ENCODE measurements around the gene TMEM225B. TPM values are rescaled to one million over a fixed set of nuclear protein-coding genes. Genes with fewer than 3 reads are reported as not detected.
A peak's percentile ranks its signal among the peaks of the same experiment; 100 is the strongest.
"Not testable (repeated sequence)": the region's sequence is repeated elsewhere in the genome, so short reads cannot be mapped to it uniquely, and the experiment has no call there.

Gene TMEM225B
- total and polyA plus RNA-seq, 2 experiments from 2014 or later: 0.24 TPM; not detected in 1

DNA sequence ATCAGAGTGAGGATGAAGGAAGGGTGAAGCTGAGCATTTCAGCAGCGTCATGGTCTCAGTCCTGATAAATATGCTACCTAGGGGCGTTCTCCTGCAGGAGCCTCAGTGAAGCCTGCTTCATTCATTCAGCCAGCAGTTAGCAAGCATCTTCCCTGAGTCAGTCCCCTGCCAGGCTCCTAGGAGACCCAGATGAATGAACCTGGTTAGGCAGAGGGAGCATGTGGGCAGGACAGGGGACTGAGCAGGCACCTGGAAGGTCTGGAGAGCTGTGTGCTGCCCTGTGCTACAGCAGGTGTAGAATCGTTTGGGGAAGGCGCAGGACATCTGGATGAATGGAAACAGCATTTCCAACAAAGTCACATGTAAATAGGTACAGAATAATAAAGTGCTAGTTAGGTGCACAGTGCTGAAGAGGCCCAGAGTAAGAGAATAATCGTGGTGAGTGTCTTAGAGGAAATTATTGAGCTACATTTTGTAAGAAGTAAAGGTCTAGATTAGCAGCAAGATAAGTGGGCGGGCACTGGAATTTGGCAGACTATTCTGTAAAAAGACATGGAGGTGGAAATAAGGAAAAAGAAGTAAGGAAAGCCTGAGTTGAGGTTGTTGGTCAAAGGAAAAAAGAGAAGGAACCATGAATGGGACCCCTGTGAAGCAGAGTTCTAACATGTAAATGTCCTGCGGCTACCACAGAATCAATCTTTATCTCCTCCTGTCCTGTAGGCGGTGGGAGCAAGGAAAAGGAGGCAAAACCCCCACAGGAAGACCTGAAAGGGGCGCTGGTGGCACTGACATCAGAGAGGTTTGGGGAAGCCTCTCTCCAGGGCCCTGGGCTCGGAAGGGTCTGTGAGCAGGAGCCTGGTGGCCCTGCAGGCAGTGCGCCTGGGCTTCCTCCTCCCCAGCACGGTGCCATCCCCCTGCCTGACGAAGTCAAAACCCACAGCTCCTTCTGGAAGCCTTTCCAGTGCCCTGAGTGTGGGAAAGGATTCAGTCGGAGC lies 30.7 kb downstream of the TMEM225B start:
- 73 to 80% methylated on average over 13 to 14 of the region's 14 CpGs for WGBS, 2 experiments (ENCODE audit: low coverage in 1 of 2, low lambda C conversion rate in 2 of 2, missing lambda C conversion rate in 2 of 2)
- H3K4me3 ChIP-seq: no peak overlapping the region
- no peaks in the 10 kb centered on the region for H4K20me1 ChIP-seq (ENCODE audit: insufficient read depth)
- no peaks in the 10 kb centered on the region for H3F3A ChIP-seq (ENCODE audit: insufficient read depth)
- no peaks in the 10 kb centered on the region for H3K9me3 ChIP-seq (ENCODE audit: low read depth)
- TF ChIP-seq EZH2 (IDR thresholded peaks at IDR 0.05; ENCODE audit: insufficient read depth, poor library complexity, severe bottlenecking) (no peak), EZH2phosphoT487 (IDR thresholded peaks at IDR 0.05; ENCODE audit: insufficient read depth, low read depth) (no peak)
- no peaks in the 10 kb centered on the region for H3K27me3 ChIP-seq (replicated peaks; ENCODE audit: insufficient read depth)
- no peak overlapping the region for H3K4me2 ChIP-seq (ENCODE audit: unreplicated experiment)
- no peak for DNase-seq
- H3K9me2 ChIP-seq (ENCODE audit: insufficient read depth): no peaks in the 10 kb centered on the region
- no peak overlapping the region for H3K27ac ChIP-seq
- peaks cover 29% of the 10 kb centered on the region for H3K36me3 ChIP-seq (ENCODE audit: low read depth)
- H3K79me2 ChIP-seq (ENCODE audit: insufficient read depth): 0 out of 2 replicates have a peak, but pooled peaks cover 3% of the 10 kb centered on the region
- H3K9ac ChIP-seq: no peak overlapping the region
- in situ Hi-C loops (cut with MboI): no loop called here
- H3K4me1 ChIP-seq (ENCODE audit: insufficient read depth): no peaks in the 10 kb centered on the region
- no peak overlapping the region for H2AFZ ChIP-seq

GRCh38 chr7:99629643-99630042 lies 31.6 kb downstream of the TMEM225B start:
- Histone ChIP-seq H4K20me1 (ENCODE audit: insufficient read depth) (no peaks in the 10 kb centered on the region), H3K27ac (no peak overlapping the region), H3K79me2 (ENCODE audit: insufficient read depth) (0 out of 2 replicates have a peak, but pooled peaks cover 3% of the 10 kb centered on the region), H3K4me1 (ENCODE audit: insufficient read depth) (no peaks in the 10 kb centered on the region), H2AFZ (no peak overlapping the region), H3K9me2 (ENCODE audit: insufficient read depth) (no peaks in the 10 kb centered on the region), H3K36me3 (ENCODE audit: low read depth) (peaks cover 21% of the 10 kb centered on the region), H3K4me3 (no peak overlapping the region), H3K4me2 (ENCODE audit: unreplicated experiment) (no peak overlapping the region), H3K27me3 (replicated peaks; ENCODE audit: insufficient read depth) (no peaks in the 10 kb centered on the region), H3F3A (ENCODE audit: insufficient read depth) (no peaks in the 10 kb centered on the region), H3K9ac (no peak overlapping the region), H3K9me3 (ENCODE audit: low read depth) (no peaks in the 10 kb centered on the region)
- in situ Hi-C loops (cut with MboI): no loop called here
- no peak for DNase-seq
- no peak for TF ChIP-seq EZH2 (IDR thresholded peaks at IDR 0.05; ENCODE audit: insufficient read depth, poor library complexity, severe bottlenecking)
- no peak for TF ChIP-seq EZH2phosphoT487 (IDR thresholded peaks at IDR 0.05; ENCODE audit: insufficient read depth, low read depth)
- WGBS, 2 experiments (ENCODE audit: low coverage in 1 of 2, low lambda C conversion rate in 2 of 2, missing lambda C conversion rate in 2 of 2): 93 to 95% methylated on average over 20 of the region's 20 CpGs

DNA sequence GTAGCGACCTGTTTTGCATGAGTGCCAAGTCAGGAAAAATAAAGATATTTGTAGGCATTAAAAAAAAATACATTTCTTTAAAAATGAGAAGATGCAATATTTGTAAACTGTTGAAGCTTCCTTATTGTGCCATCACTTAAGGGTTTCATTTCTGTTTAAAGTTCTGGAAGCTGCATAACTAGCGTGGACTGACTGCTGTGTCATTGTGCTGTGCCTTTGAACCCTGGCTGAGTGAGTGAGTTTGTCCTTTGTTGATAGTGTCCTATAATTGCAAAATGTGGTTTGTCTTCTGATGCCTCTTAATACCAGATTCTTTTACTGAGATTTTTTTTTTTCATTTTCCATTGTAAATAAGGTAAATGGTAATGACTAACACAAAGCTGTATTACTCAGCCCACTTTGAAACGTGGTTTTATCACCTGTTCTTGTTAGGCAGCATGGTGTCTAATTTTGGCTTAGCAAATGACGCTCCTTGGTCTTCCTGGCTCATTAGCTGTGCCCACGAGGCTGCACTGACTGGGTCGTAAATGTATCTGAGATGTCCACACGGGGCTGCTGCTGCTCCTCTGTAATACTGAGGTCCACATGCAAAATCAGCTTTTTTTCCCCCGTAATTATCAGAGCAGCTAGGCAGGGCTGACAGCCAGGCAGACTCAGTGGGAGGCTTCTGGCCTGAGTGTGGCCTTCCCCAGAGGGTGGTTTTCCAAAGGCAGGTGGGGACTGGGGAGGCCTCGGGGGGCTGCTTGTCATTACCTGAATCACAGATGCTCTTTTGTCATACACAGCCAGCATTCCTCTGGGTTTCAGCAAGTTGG lies 33.4 kb downstream of the TMEM225B start:
- 57 to 63% methylated on average over 9 of the region's 9 CpGs for WGBS, 2 experiments (ENCODE audit: low coverage in 1 of 2, low lambda C conversion rate in 2 of 2, missing lambda C conversion rate in 2 of 2)
- Histone ChIP-seq H3K4me1 (ENCODE audit: insufficient read depth) (no peaks in the 10 kb centered on the region), H3F3A (ENCODE audit: insufficient read depth) (peaks cover 5% of the 10 kb centered on the region; the same call in 1 of the 2 replicates), H3K27ac (no peak overlapping the region), H3K79me2 (ENCODE audit: insufficient read depth) (no peaks in the 10 kb centered on the region), H3K4me2 (ENCODE audit: unreplicated experiment) (no peak overlapping the region), H2AFZ (no peak overlapping the region), H3K27me3 (replicated peaks; ENCODE audit: insufficient read depth) (no peaks in the 10 kb centered on the region), H3K4me3 (no peak overlapping the region), H3K36me3 (ENCODE audit: low read depth) (peaks cover 20% of the 10 kb centered on the region), H4K20me1 (ENCODE audit: insufficient read depth) (no peaks in the 10 kb centered on the region), H3K9ac (no peak overlapping the region), H3K9me2 (ENCODE audit: insufficient read depth) (no peaks in the 10 kb centered on the region), H3K9me3 (ENCODE audit: low read depth) (no peaks in the 10 kb centered on the region)
- TF ChIP-seq EZH2 (IDR thresholded peaks at IDR 0.05; ENCODE audit: insufficient read depth, poor library complexity, severe bottlenecking): no peak
- no peak for TF ChIP-seq EZH2phosphoT487 (IDR thresholded peaks at IDR 0.05; ENCODE audit: insufficient read depth, low read depth)
- peak; percentile 38 for DNase-seq
- in situ Hi-C loops (cut with MboI): no loop called here

DNA sequence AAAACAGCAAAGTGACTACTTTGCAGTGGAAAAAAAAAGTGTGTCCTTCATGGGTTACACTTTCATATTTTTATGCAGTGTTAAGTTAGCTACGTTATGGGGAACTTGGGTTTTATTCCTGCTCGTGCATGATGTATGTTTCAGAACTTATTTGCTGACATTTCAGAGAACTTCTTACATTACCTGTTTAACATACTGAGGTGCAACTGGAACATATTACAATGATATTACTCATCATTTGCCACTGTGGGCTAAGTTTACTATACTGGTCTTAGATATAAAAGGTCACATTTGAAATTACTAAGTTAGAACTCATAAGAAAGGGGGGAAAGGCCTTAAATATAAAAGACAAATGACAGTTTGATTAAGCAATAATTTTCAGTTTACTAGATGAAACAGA lies 39.3 kb downstream of the TMEM225B start:
- H3F3A ChIP-seq (ENCODE audit: insufficient read depth); H3K79me2 ChIP-seq (ENCODE audit: insufficient read depth); H3K4me3 ChIP-seq; H3K27me3 ChIP-seq (replicated peaks; ENCODE audit: insufficient read depth); H3K36me3 ChIP-seq (ENCODE audit: low read depth); H3K9me3 ChIP-seq (ENCODE audit: low read depth); H3K9me2 ChIP-seq (ENCODE audit: insufficient read depth); in situ Hi-C loops (cut with MboI); H3K9ac ChIP-seq; H3K4me1 ChIP-seq (ENCODE audit: insufficient read depth); H3K4me2 ChIP-seq (ENCODE audit: unreplicated experiment); H2AFZ ChIP-seq; H3K27ac ChIP-seq; H4K20me1 ChIP-seq (ENCODE audit: insufficient read depth); DNase-seq: not testable (repeated sequence)
- WGBS, 2 experiments (ENCODE audit: low coverage in 1 of 2, low lambda C conversion rate in 2 of 2, missing lambda C conversion rate in 2 of 2): 66 to 80% methylated on average over 2 of the region's 2 CpGs
